HepG2 (cell line): ENCODE results near the gene CFD. TPM values are rescaled to one million over a fixed set of nuclear protein-coding genes. Genes with fewer than 3 reads are reported as not detected.

ENCODE experiments used
- ATAC-seq: fragments of 200-7000 bp; cut with Tn5 transposase; 3 replicates; pipeline ENCODE4 v1.9.1; 2020; ENCODE audit warnings: mild to moderate bottlenecking, moderate library complexity
- BruUV-seq: library from RNA; stranded (reverse); fragments of 400-500 nt; replicated peaks from 2 replicates; lab custom pipeline; 2021; lab: Mats Ljungman, UMichigan
- CTCF ChIA-PET: fragments of 300-600 bp; formaldehyde crosslinking; extraction: SDS; loops from one replicate; lab custom pipeline; 2021; ENCODE audit warnings: low total read pairs, inconsistent platforms, low intra/inter-chr PET ratio; lab: Yijun Ruan, JAX
- POLR2A ChIA-PET: fragments of 350-600 bp; sonication (Branson Sonifier 250); formaldehyde crosslinking; loops from one replicate; lab custom pipeline; 2020; ENCODE audit warnings: antibody characterized with exemption, inconsistent platforms; lab: Yijun Ruan, JAX
- DNase-seq: peaks from one replicate; pipeline ENCODE4 v3.0.0-alpha.2; 2015; ENCODE audit warnings: low spot score
- FAIRE-seq: peaks from 3 replicates; lab custom pipeline; 2011; peaks lifted over from hg19 to GRCh38; lab: Jason Lieb, UNC
- H2AFZ ChIP-seq: one replicate; pipeline ENCODE4 v1.6.1; 2011; ENCODE audit warnings: low read length, inconsistent platforms
- H3K27ac ChIP-seq: fragments of 300-600 bp; 3 replicates; pipeline ENCODE4 v1.8.0; 2011; ENCODE audit warnings: mixed run types, mild to moderate bottlenecking, mixed read lengths, low read length, inconsistent platforms; ENCODE audit not compliant: insufficient read depth; ENCODE audit errors: extremely low read length
- H3K27me3 ChIP-seq, 2 experiments: fragments of 200-600 bp in 1 of 2; 2 replicates in 1 of 2; 3 replicates in 1 of 2; pipeline versions ENCODE4 v1.6.0 to v1.8.0; 2011; ENCODE audit warnings: low read length in 2 of 2, mild to moderate bottlenecking in 2 of 2, moderate library complexity in 2 of 2, inconsistent platforms in 1 of 2; ENCODE audit not compliant: insufficient read depth in 2 of 2, control insufficient read depth in 1 of 2
- H3K36me3 ChIP-seq, 2 experiments: fragments of 200-600 bp in 1 of 2; replicated peaks in 1 of 2; 2 replicates in 1 of 2; 3 replicates in 1 of 2; pipeline versions ENCODE4 v1.5.1 to v1.8.0; 2011; ENCODE audit warnings: low read length in 2 of 2, inconsistent platforms in 1 of 2; ENCODE audit not compliant: insufficient read depth in 2 of 2, control insufficient read depth in 1 of 2
- H3K4me1 ChIP-seq: 2 replicates; pipeline ENCODE4 v1.5.1; 2012; ENCODE audit warnings: low read length, inconsistent platforms; ENCODE audit not compliant: insufficient read depth
- H3K4me2 ChIP-seq: 2 replicates; pipeline ENCODE4 v1.6.0; 2011; ENCODE audit warnings: low read depth, low read length, inconsistent platforms
- H3K4me3 ChIP-seq, 3 experiments: fragments of 200-600 bp in 1 of 3; sonication (generic), shearing (Covaris generic) in 1 of 3; replicated peaks in 1 of 3; 2 replicates each; pipeline ENCODE4 v1.5.1; 2011 to 2016; ENCODE audit warnings: low read length in 3 of 3, inconsistent platforms in 2 of 3, low read depth in 2 of 3, mild to moderate bottlenecking in 2 of 3, control low read depth in 1 of 3, mixed read lengths in 1 of 3; ENCODE audit not compliant: insufficient read depth in 1 of 3
- H3K79me2 ChIP-seq: one replicate; pipeline ENCODE4 v1.6.1; 2011; ENCODE audit warnings: low read length, inconsistent platforms; ENCODE audit not compliant: insufficient read depth
- H3K9ac ChIP-seq: 2 replicates; pipeline ENCODE4 v1.6.0; 2011; ENCODE audit warnings: mild to moderate bottlenecking, low read depth, low read length, inconsistent platforms; ENCODE audit not compliant: insufficient read depth
- H3K9me3 ChIP-seq: 2 replicates; pipeline ENCODE4 v1.5.1; 2012; ENCODE audit warnings: mild to moderate bottlenecking, low read length
- H4K20me1 ChIP-seq: 2 replicates; pipeline ENCODE4 v1.6.0; 2011; ENCODE audit warnings: inconsistent platforms, mild to moderate bottlenecking, low read length, moderate library complexity; ENCODE audit not compliant: insufficient read depth
- KDM2A ChIP-seq: sonication (generic); formaldehyde crosslinking; IDR thresholded peaks from 2 replicates; pipeline ENCODE4 v1.4.0; 2020; ENCODE audit warnings: low read depth, missing genetic modification reagents, borderline replicate concordance
- ZFP41 ChIP-seq: sonication (generic); formaldehyde crosslinking; IDR thresholded peaks from 2 replicates; pipeline ENCODE4 v1.4.0; 2020; ENCODE audit warnings: mild to moderate bottlenecking, missing genetic modification reagents, borderline replicate concordance
- ZNF350 ChIP-seq: sonication (generic); formaldehyde crosslinking; IDR thresholded peaks from 2 replicates; pipeline ENCODE4 v1.4.0; 2020; ENCODE audit warnings: mild to moderate bottlenecking, low read depth, missing genetic modification reagents, borderline replicate concordance
- ZNF484 ChIP-seq: sonication (generic); formaldehyde crosslinking; IDR thresholded peaks from 2 replicates; pipeline ENCODE4 v1.5.1; 2020; ENCODE audit warnings: mild to moderate bottlenecking, low read depth, missing genetic modification reagents, borderline replicate concordance
- ZNF616 ChIP-seq: sonication (generic); formaldehyde crosslinking; IDR thresholded peaks from 2 replicates; pipeline ENCODE4 v1.5.0; 2020; ENCODE audit warnings: low read depth, mild to moderate bottlenecking, missing genetic modification reagents
- ZNF644 ChIP-seq: IDR thresholded peaks from 2 replicates; pipeline ENCODE4 v1.6.1; 2016; ENCODE audit warnings: low read depth
- WGBS: methylation state at CpG from one replicate; pipeline ENCODE4 v1.1.6; 2017; ENCODE audit warnings: low lambda C conversion rate; 5-methylcytosine and 5-hydroxymethylcytosine counted together
- in situ Hi-C: cut with HindIII; loops from 2 replicates; pipeline ENCODE4 v1.10.0; 2017; ENCODE audit warnings: low pct_unique_long_range_greater_than_20kb; ENCODE audit not compliant: extremely low pct_ligation_motif_present
- intact Hi-C: fragments of 100-400 bp; cut with micrococcal nuclease; formaldehyde crosslinking; loops from one replicate; pipeline ENCODE4 v1.10.0; 2022; ENCODE audit not compliant: unreplicated experiment
- polyA plus RNA-seq, 8 experiments: library from polyadenylated mRNA; depleted of rRNA in 3 of 8; stranded (reverse) in 7 of 8; unstranded in 1 of 8; fragments of >200 nt; fragmentation: Illumina TruSeq in 4 of 8; extraction: Trizol in 4 of 8; gene quantifications; 2 replicates each; pipeline versions ENCODE4 v1.2.1 to v1.2.3, GENCODE V29; 2011 to 2016; ENCODE audit warnings: low read depth in 4 of 8, missing spikeins in 1 of 8, mixed read lengths in 1 of 8; ENCODE audit not compliant: insufficient read depth in 1 of 8
- total RNA-seq, 5 experiments: library from RNA; depleted of rRNA; stranded (reverse); fragments of >200 nt; fragmentation: Illumina TruSeq; extraction: Trizol; gene quantifications; 2 replicates each; pipeline ENCODE4 v1.2.3, GENCODE V29; 2016; ENCODE audit warnings: low read depth in 1 of 5
- TF ChIP-seq, protein P1 (sequence below): sonication (generic); formaldehyde crosslinking; IDR thresholded peaks from 2 replicates; pipeline ENCODE4 v1.4.0; 2020; ENCODE audit warnings: mild to moderate bottlenecking, missing genetic modification reagents

Gene CFD
- total and polyA plus RNA-seq, 2 of the 13 experiments (the other 11 are each of a cell fraction or from before 2014, with no cell fraction given): 2.3 to 4.6 TPM

DNA sequence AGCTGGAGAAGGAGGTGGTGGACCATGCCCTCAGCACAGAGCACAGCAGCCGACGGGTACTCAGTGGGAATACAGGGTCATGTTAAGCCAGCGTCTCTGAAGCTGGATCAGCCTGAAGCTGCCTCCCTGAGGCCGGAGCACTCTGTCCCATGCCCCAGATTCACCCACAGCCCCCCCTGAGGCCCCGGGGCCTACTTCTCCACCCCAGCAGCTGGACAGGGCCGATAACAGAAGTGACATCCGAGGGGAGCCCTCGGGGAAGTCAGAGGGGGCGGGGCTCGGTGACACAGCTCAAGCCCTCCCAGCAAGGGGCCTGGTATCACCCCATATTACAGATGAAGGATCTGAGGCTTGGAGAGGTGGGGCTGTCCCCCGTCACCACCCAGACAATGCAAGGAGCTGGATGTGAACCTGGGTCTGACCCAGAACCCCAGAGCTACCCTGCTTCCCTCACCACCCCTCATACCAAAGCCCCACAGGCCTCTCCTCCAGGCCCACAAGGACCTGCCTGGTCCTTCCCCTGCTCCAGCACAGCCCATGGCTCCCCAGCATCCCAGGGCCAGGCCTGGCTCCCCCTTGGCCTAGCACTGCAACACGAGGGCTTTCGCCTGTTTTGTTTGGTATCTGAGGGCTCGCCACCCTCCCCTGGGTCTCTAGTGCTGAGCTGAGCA, 47.9 kb downstream of the CFD start:
- peaks cover 14% of the 10 kb centered on the region for H3K79me2 ChIP-seq
- peaks cover 19% of the 10 kb centered on the region for H3K4me1 ChIP-seq
- DNase-seq (no peak), ATAC-seq (no peak), FAIRE-seq (no peak)
- CTCF ChIA-PET: no interaction called here
- H3K27me3 ChIP-seq: no peaks in the 10 kb centered on the region
- H3K27ac ChIP-seq: no peak overlapping the region
- no peak overlapping the region for H3K4me2 ChIP-seq
- no peaks in the 10 kb centered on the region for H3K9me3 ChIP-seq
- no TSS peak for BruUV-seq
- H3K9ac ChIP-seq: no peak overlapping the region
- in situ Hi-C loops: no loop called here
- no peak overlapping the region for H2AFZ ChIP-seq
- POLR2A ChIA-PET: interaction anchor here (1.0 to 1.5 kb wide), 2 partner anchors 18 to 28 kb away, joined by 3 read pairs; no protein-coding TSS in a partner anchor
- intact Hi-C loops: no loop called here
- H3K4me3 ChIP-seq: no peak overlapping the region
- WGBS: 97% methylated on average over 10 of the region's 14 CpGs
- no peaks in the 10 kb centered on the region; the same call in 1 of the 2 replicates for H4K20me1 ChIP-seq
- 0 out of 5 replicates have a peak, but pooled peaks cover 0 to 2% of the 10 kb centered on the region in 2 experiments for H3K36me3 ChIP-seq
- no peak for TF ChIP-seq KDM2A (CRISPR knock-in tag)
- no peak for TF ChIP-seq ZNF350 (CRISPR knock-in tag)
- no peak for TF ChIP-seq ZFP41 (CRISPR knock-in tag)
- TF ChIP-seq ZNF644: no peak
- no peak for TF ChIP-seq ZNF484 (CRISPR knock-in tag)
- no peak for TF ChIP-seq ZNF616 (CRISPR knock-in tag)
- TF ChIP-seq, protein P1, sequence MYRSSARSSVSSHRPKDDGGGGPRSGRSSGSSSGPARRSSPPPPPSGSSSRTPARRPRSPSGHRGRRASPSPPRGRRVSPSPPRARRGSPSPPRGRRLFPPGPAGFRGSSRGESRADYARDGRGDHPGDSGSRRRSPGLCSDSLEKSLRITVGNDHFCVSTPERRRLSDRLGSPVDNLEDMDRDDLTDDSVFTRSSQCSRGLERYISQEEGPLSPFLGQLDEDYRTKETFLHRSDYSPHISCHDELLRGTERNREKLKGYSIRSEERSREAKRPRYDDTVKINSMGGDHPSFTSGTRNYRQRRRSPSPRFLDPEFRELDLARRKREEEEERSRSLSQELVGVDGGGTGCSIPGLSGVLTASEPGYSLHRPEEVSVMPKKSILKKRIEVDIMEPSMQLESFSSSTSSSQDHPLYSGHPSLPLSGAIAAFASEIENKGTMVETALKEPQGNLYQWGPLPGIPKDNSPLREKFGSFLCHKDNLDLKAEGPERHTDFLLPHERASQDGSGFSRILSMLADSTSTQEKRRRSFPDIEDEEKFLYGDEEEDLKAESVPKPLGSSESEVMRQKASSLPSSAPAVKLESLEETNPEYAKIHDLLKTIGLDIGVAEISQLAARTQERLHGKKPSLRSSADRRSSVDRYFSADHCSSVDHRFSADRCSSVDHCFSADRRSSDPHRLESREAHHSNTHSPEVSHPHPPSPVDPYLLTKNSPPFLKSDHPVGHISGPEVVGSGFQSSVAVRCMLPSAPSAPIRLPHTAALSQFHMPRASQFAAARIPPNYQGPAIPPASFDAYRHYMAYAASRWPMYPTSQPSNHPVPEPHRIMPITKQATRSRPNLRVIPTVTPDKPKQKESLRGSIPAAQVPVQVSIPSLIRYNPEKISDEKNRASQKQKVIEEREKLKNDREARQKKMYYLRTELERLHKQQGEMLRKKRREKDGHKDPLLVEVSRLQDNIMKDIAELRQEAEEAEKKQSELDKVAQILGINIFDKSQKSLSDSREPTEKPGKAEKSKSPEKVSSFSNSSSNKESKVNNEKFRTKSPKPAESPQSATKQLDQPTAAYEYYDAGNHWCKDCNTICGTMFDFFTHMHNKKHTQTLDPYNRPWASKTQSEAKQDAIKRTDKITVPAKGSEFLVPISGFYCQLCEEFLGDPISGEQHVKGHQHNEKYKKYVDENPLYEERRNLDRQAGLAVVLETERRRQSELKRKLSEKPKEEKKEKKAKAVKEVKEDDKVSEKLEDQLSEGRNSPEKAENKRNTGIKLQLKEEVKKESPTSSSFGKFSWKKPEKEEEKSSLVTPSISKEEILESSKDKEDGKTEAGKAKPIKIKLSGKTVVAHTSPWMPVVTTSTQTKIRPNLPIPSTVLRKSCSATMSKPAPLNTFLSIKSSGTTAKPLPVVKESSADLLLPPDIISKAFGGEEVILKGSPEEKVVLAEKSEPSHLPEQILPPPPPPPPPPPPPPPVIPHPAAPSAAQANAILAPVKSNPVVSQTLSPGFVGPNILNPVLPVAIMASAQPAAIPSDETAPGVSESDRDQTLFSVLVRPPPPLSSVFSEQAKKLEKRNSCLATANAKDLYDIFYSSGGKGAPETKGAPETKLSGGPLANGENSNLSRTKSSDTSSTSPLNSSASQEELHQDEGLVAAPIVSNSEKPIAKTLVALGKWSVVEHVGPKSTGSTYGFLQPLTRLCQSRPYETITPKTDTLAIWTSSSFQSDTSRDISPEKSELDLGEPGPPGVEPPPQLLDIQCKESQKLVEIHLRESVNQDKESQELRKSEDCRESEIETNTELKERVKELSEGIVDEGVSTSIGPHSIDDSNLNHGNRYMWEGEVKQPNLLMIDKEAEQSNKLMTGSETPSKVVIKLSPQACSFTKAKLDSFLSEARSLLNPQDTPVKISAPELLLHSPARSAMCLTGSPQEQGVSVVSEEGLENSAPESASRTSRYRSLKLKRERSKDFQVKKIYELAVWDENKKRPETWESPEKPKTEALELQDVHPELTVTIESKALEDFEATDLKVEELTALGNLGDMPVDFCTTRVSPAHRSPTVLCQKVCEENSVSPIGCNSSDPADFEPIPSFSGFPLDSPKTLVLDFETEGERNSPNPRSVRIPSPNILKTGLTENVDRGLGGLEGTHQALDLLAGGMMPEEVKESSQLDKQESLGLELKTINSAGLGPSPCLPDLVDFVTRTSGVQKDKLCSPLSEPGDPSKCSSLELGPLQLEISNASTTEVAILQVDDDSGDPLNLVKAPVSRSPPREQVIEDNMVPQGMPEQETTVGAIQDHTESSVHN (CRISPR knock-in tag): no peak
